ENCODE results near the gene SPATA19.
"Not testable (repeated sequence)": the region's sequence is repeated elsewhere in the genome, so short reads cannot be mapped to it uniquely, and the experiment has no call there.

The SPATA19 gene, protein sequence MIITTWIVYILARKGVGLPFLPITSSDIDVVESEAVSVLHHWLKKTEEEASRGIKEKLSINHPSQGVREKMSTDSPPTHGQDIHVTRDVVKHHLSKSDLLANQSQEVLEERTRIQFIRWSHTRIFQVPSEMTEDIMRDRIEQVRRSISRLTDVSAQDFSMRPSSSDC

GRCh38 chr11:133845413-133845812, at the start of gene SPATA19:
TSS of gene SPATA19 (minus strand) at chr11:133845513. CDS start at chr11:133845446, 67 bp downstream.
- no peak for DNase-seq

DNA sequence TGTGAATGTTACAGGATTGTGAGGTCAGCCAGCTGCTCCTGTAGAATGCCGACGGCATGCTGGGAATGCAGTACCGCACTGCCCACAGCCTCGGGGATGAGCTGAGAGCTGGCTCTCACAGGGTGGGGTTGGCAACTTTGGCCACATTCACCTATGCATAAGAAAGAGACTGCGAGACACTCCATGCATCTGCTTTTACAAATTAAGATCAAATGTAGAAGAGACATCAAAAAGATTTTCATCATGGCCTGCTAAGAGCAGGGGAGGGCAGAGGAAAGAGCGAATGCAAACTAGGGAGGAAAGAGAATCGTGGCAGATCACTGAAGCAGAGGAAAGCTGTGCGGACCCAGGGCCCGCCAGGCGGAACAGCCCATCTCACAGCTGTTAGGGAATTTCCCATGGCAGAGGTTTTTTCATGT, 49.8 kb upstream of the SPATA19 start:
- DNase-seq, result peak; percentile 2

- no peak for DNase-seq
These were observed 48.1 kb upstream of the SPATA19 start for GRCh38 chr11:133893381-133893780.

DNA sequence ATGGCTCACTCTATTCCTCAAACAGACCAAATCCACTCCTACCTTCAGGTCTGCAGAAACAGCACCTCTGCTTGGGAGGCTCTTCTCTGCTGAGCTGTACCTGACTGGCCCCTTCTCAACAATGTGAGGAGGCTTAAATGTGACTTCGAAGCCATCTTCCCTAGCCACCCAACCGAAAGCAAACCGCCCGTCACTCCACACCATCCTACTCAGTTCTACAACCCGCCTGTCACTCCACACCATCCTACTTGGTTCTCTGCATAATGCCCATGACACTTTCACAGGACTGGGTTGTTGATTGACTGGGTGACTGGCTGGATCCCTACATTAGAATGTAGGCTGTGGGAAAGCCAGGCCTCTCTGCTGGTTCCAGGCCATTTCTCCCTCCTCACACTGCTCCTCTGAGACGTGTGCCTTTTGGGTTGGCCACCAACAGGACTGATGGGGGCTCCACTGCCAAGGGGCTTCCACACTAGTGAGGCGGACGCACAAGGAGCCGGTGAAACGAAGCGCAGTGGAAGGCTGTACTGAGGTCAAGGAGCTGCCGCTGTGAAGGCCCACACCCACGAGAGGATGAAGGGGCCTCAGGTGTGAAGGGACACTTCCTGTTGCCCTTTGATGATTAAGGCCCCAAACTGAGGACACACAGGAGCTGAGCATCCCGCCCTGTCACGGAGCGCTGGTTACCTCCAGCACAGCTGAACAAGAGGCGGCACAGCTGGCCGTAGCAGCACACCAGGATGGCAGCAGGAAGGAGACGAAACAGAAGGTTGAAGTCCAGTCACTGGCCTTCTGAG, 47.5 kb upstream of the SPATA19 start:
- no peak for DNase-seq

DNA sequence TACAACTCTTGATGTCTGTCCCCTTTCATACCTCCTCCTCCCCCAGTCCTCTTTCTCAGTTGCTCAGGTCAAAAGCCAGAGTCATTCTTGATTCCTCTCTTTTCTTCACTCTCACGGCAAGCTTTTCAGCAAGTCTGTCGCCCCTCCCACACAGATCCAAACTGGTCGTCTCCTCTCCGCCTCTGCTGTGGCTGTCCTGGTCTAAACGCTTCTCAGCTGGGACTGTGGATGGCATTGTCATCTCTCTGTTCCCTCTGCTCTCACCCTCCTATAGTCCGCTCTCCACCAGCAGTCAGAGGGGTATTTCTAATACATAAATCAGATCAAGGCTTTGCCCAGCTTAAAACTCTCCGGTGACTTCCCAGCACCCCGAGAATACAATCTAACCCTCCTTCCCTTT, 46.8 kb upstream of the SPATA19 start:
- no peak for DNase-seq

DNA sequence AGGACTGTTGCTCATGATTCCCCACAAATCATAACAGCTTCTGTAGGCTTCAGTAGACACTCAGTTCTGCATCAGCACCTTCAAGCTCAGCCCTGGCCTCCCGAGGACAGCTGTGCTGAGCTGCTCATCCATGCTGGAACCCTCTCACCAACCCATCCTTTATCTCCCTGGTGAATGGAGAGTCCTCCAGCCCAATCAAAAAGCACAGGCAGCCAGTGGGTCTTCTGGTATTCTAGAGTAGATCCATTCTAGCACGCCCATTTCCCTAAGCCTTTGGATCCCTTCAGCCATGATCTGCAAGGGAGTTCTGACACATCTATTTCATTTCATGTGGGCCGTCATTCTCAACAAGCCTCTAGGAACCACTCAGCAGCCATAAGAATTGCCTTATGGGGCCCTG, 44.6 kb upstream of the SPATA19 start:
- no peak for DNase-seq

DNA sequence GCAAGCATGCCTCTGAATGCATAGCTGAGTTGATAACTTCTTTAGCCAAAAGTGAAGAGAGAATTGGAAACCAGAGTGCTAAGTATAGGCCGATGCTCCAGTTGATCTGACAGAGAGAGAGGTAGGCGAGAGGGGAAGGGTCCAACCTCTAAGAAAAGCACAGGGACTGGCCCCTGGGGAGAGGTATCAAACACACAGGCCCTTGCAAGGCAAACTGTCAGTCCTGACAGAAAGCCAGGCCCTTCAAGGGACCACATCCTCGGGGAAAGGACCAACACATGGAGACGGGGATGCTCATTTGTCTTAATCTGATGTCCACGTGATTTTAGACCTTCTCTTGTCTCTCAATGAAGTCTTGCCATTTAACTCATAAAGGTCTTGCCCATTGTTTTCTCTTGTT, 43.9 kb upstream of the SPATA19 start:
- DNase-seq, result no peak

DNA sequence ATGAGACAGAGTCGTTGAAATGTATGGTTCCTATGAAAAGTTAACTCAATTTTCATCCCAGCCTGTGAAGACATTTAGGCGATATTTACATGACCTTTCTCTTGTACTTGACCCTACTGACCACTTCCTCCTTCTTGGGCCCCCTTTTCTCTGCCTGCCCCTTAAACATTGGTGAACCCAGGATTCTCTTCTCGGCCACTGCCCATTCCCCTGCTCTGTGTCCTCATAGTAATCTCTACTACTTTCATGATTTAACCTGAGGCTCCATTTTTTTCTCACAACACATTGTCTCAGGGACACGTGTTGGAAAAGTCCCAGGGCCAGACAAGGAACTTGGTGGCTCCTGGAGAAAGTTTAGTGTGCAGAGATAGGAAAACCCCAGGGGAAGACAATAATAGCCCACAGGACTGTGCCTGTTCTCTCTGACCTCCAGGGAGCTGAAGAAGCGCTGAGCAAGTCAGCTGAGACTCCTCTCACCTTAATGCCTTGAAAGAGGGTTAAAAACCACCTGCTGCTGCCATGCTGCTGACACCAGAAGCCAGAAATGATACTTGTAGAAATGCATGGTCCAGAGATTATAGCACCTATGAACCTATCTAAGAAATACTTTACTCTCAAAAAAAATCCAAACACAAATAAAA, 42.5 kb upstream of the SPATA19 start:
- no peak for DNase-seq

GRCh38 chr11:133886029-133886428, 40.7 kb upstream of the SPATA19 start:
- no peak for DNase-seq

DNA sequence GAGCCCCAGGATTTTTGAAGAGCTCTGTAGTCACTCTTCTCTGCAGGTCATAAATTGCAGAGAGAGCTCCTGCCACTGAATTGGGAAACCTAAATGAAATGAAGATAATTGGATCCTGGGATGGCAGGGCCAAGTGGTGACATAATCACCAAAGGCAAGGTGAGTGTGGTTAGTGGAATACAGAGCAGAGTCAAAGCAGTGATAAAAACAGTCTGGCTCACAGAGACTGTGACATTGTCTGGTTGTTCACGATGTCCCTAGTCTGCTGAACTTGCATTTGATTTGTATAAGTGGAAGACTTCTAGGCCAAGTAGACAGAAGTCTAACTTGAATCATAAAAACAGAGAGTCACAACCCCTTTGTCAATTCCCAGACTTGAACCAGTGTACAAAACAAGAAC, 26.8 kb upstream of the SPATA19 start:
- no peak for DNase-seq

- no peak for DNase-seq
These were observed 22.1 kb upstream of the SPATA19 start for GRCh38 chr11:133867456-133867855.

DNA sequence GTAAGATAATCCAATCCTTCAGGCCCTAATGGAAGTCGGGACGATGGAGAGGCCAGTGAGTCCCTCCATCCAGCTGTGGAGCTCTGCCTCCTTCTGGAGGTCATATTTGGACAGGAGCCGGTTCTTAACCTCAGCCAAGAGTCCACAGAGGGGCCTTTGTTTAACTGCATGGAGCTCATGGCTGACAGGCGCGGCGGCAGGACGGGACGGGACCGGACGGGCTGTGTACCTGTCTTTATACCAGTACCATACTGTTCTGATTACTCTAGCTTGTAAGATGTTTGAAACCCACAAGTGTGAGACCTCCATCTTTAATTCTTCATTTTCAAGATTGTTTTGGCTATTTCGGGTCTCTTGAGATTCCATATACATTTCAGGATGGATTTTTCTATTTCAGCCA, 20.2 kb upstream of the SPATA19 start:
- DNase-seq, result no peak

DNA sequence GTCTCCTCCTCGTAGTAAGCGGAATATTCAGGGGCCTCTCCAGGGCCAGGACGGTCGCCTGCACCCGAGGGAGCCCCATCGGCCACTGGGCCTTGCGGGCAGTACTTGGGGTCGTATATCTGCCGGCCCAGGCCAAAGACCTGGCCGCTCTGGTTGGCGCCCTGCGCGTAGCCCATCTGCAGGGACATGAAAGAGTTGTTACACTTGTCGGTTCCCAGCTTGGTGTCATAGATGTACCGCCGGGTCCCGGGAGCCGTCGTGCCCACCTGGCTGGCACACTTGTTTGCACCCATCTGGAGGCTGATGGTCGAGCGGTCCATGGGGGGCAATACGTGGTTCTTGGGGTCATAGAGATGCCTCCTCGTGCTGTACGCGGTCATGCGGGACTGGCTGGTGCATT, 19.4 kb upstream of the SPATA19 start:
- DNase-seq, result no peak

DNA sequence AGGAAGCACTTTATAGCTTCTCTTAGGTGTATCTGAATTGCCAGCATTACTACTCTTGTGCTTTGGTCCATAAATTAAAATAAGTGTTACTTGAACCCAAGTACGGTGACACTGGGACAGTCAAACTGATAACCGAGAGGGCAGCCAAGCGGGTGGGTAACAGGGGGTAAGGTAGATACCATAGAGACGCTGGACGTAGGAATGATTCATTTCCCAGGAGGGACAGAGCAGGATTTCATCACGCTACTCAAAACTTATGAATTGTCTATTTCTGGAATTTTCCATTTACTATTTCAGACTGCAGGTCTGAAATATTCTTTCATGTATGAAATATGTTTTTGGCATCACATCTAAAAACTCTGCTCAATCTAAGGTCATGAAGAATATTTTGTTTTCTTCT, 14.8 kb upstream of the SPATA19 start:
- no peak for DNase-seq

DNA sequence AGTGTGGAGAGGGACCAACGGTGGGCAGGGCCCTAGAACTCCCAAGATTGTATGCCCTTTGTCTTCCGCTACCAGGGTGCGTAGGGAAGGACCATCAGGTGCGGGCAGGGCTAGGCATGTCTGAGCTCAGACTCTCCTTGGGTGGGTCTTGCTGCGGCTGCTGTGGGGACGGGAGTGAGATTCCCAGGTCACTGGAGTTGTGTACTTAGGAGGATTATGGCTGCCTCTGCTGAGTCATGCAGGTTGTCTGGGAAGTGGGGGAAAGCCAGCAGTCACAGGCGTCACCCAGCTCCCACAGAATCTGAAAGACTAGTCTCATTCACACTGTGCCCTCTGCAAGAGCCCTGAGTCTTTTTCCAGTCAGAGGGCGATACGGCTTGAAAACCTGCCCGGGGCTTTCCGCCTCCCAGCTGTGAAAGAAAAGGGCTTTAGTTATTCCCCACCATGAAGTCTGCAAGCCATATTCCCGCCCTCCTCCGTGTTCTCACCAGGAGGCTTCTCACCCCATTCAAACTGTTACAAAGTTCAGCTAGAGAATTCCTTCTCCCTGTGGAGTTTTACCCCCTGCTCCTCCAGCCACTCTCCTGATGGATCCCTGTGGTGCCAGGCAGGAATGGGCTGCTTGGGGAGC, 9.1 kb upstream of the SPATA19 start:
- DNase-seq, result not testable (repeated sequence)

DNA sequence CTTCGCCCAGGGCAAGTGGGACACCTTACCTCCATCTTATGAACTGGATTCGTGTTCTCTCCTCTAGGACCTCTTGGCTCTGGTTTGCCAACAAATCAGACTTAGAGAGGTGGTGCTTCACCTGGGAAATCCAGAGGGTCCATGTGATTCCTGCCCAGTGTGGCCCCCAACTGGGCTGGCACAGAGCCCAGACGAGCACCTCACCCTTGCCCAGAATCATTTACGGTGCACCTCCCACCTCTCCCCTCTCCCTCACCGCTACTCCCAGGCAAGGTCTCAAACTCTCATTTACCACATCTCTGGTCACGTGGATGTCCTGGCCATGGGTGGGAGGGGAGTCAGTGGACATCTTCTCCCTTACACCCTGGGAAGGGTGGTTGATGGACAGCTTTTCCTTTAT, 1.1 kb downstream of the SPATA19 start:
- no peak for DNase-seq

DNA sequence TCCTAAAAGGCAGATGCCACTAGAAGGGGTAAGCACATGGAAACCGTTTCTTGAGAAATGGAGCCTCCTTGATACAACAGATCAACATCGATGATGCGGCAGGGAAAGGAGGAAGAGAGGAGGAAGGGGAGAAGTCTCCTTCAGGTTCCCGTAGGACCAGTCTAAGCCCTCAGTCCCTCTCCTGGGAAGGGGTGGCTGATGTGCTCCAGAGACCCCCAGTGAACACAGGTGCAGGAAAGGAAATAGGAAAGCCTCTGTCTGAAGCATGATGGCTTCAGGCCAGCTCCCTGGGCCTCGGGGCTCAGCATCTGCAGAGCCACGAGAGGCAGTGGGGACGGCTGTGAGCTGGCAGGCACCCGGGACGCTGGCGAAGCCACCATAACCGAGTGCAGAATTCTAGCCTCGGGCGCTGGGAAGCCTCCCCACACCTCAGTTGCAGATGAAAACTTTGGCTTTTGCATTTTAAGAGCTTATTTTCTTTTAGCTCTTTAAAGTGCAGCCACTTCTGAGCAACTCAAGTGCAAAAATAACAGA, 1.8 kb downstream of the SPATA19 start:
- DNase-seq, result no peak

DNA sequence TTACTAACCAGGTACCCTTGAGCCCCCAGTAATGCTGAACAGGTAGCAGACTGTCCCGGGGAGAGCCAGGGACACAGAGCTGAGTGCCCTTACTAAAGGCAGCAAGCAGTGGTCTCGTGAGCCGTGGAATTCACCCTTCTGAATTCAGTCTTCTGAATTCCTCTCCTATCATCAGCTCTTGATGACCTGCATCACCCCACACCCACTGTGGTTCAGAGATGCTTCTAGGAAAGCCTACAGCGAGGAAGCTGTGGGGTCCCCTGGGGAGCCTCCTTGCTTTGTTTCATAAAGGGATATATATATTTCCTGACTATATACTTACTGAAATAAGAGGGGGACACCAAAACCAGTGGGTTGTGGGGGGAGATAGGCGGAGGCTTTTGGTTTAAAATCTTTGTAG, 2.6 kb downstream of the SPATA19 start:
- DNase-seq, result no peak

DNA sequence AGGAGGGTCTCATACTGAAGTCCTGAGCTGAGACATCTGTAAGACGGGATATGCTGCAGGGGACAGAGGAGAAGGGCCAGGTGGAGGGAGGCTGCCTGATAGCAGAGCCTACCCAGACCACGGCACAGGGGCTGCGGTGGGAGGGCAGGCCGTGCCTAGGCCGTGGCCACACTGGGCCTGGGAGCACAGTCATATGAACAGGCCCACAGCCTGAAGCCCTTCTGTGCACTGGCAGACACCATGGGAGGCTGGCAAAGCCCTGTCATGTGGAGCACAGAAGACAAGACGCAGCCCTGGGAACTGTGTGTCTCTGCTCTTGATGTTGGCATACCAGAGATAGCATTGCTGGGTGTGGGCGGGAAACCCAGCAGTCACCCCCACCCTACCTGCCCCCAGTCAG, 3.3 kb downstream of the SPATA19 start:
- DNase-seq, result no peak

- no peak for DNase-seq
These were observed 3.9 kb downstream of the SPATA19 start for GRCh38 chr11:133841279-133842043.

GRCh38 chr11:133840479-133840941, 4.8 kb downstream of the SPATA19 start:
- no peak for DNase-seq

Measured in NCI-H82 (cell line).